Breast epithelium (tissue), 4 donors: ENCODE measurements around the gene SLC35E2B. TPM values are rescaled to one million over a fixed set of nuclear protein-coding genes. Genes with fewer than 3 reads are reported as not detected.
A peak's percentile ranks its signal among the peaks of the same experiment; 100 is the strongest.

ENCODE experiments used
- DNase-seq, 2 donors: peaks; one replicate each; pipeline ENCODE4 v3.0.0-alpha.2; 2019; ENCODE audit warnings: low spot score in 2 of 2
- H3K27ac ChIP-seq, 2 donors: fragments of 200-600 bp; sonication (generic) in 1 of 2; one replicate each; pipeline ENCODE4 v1.5.1; 2016 to 2019; ENCODE audit warnings: mild to moderate bottlenecking in 1 of 2
- H3K27me3 ChIP-seq, 2 donors: fragments of 200-600 bp; sonication (generic) in 1 of 2; one replicate each; pipeline versions ENCODE4 v1.5.1 to v1.6.0; 2017 to 2019; ENCODE audit warnings: control low read depth in 1 of 2, mild to moderate bottlenecking in 1 of 2
- H3K36me3 ChIP-seq: fragments of 200-600 bp; one replicate; pipeline ENCODE4 v1.5.1; 2019
- H3K4me1 ChIP-seq, 2 donors: fragments of 200-600 bp; sonication (generic); one replicate each; pipeline ENCODE4 v1.5.1; 2016 to 2019; ENCODE audit warnings: control low read depth in 1 of 2
- H3K4me3 ChIP-seq, 3 donors: fragments of 200-600 bp; sonication (generic); 1 replicate in 2 of 3; 2 replicates in 1 of 3; pipeline ENCODE4 v1.5.1; 2016 to 2019; ENCODE audit warnings: mild to moderate bottlenecking in 3 of 3, moderate library complexity in 2 of 3
- H3K9me3 ChIP-seq, 2 donors: fragments of 200-600 bp; sonication (generic) in 1 of 2; one replicate each; pipeline ENCODE4 v1.5.1; 2016 to 2019; ENCODE audit warnings: control low read depth in 1 of 2
- POLR2A ChIP-seq: fragments of 450-650 bp; IDR thresholded peaks from one replicate; pipeline ENCODE4 v1.6.1; 2016; ENCODE audit warnings: antibody characterized with exemption, mild to moderate bottlenecking, moderate library complexity
- POLR2AphosphoS5 ChIP-seq, 3 donors: sonication (generic); formaldehyde crosslinking; IDR thresholded peaks; one replicate each; pipeline ENCODE4 v1.6.1; 2017; ENCODE audit warnings: antibody characterized with exemption in 3 of 3
- intact Hi-C: fragments of 100-400 bp; cut with DNase I; formaldehyde crosslinking; loops from one replicate; pipeline ENCODE4 v1.15.1; 2023; ENCODE audit warnings: low total_unique reads
- total RNA-seq, 3 donors: library from RNA; depleted of rRNA; stranded (reverse); fragments of >200 nt; gene quantifications; one replicate each; pipeline ENCODE4 v1.1.0, GENCODE V29; 2016
- TF ChIP-seq, protein P1 (sequence below), 3 donors: fragments of 450-650 bp; IDR thresholded peaks; one replicate each; pipeline ENCODE4 v1.5.1; 2016 to 2017; ENCODE audit warnings: antibody characterized with exemption in 3 of 3, mild to moderate bottlenecking in 3 of 3, moderate library complexity in 3 of 3

Gene SLC35E2B
- total RNA-seq, 3 donors from 2014 or later: 37.3 to 96.4 (median 45.6) TPM

DNA sequence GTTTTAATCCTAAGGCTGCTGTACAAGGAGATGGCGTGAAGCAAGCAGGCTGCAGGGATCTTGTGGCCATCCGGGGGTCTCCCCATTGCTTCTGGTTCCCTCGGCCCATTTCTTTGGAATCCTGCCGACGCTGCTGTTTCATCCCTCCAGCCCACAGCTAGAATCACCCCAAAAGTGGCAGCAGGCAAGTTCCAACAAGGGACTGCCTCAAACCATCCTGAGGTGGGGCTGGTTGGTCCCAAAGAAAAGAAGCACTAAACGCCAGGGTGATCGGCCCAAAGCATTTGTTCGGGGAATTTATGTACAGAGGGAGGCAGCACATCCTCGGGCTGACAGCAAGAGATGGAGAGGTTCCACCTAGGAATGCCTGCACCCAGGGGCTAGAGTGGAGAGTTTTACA is 81.8 kb downstream of the SLC35E2B start:
- H3K9me3 ChIP-seq: no peaks in the 10 kb centered on the region
- peaks cover 7 to 8% of the 10 kb centered on the region in 2 donors for H3K4me1 ChIP-seq
- no peak for DNase-seq
- no peaks in the 10 kb centered on the region for H3K27me3 ChIP-seq
- H3K36me3 ChIP-seq: no peaks in the 10 kb centered on the region
- intact Hi-C loops: no loop called here
- TF ChIP-seq POLR2AphosphoS5 (IDR thresholded peaks at IDR 0.05): no peak
- peak overlapping the region; percentile 21 to 68 for H3K27ac ChIP-seq
- peak overlapping the region in 1 of 3 donors; percentile 19 for H3K4me3 ChIP-seq

DNA sequence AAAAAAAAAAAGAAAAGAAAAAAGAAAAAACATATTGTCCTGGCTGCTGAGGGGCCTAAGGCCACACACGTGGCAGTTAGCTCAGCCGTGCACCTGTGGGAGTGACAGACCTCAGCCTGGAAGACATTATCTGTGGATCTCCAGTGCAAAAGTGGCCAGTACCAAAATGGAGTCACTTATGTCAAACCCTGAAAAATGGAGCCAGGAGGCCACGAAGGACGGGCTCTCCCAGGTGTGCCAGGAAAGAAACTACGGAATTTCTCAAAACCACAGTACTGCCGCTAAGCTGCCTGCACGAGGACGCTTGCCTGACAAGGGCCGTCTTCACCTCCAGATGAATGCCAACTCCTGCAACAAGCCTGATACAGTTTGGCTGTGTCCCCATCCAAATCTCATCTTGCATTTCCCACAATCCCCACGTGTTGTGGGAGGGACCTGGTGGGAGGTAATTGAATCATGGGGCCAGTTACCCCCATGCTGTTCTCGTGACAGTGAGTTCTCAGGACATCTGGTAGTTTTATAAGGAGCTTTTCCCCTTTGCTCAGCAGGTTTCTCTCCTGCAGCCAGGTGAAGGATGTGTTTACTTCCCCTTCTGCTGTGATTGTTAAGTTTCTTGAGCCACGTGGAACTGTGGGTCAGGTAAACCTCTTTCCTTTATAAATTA is 82.6 kb downstream of the SLC35E2B start:
- Histone ChIP-seq H3K9me3 (no peaks in the 10 kb centered on the region), H3K27ac (peak overlapping the region; percentile 21 to 68), H3K36me3 (no peaks in the 10 kb centered on the region), H3K27me3 (no peaks in the 10 kb centered on the region), H3K4me3 (no peak overlapping the region), H3K4me1 (peaks cover 7 to 8% of the 10 kb centered on the region in 2 donors)
- intact Hi-C loops: no loop called here
- TF ChIP-seq POLR2AphosphoS5 (IDR thresholded peaks at IDR 0.05): no peak
- no peak for TF ChIP-seq POLR2A
- TF ChIP-seq, protein P1, sequence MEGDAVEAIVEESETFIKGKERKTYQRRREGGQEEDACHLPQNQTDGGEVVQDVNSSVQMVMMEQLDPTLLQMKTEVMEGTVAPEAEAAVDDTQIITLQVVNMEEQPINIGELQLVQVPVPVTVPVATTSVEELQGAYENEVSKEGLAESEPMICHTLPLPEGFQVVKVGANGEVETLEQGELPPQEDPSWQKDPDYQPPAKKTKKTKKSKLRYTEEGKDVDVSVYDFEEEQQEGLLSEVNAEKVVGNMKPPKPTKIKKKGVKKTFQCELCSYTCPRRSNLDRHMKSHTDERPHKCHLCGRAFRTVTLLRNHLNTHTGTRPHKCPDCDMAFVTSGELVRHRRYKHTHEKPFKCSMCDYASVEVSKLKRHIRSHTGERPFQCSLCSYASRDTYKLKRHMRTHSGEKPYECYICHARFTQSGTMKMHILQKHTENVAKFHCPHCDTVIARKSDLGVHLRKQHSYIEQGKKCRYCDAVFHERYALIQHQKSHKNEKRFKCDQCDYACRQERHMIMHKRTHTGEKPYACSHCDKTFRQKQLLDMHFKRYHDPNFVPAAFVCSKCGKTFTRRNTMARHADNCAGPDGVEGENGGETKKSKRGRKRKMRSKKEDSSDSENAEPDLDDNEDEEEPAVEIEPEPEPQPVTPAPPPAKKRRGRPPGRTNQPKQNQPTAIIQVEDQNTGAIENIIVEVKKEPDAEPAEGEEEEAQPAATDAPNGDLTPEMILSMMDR (IDR thresholded peaks at IDR 0.05): no peak
- DNase-seq: no peak

Other genes starting within 250 kb of the SLC35E2B start
- gene ATAD3C, start 243.1 kb downstream of the SLC35E2B start, total RNA-seq: 1 to 10 TPM; 1.9 to 8.5 (median 4.3) TPM
- gene ATAD3B, start 221.0 kb downstream of the SLC35E2B start, total RNA-seq: 10 to 100 TPM in 2 of 3 donors, 1 to 10 TPM in 1; 9.9 to 22.9 (median 22.4) TPM
- gene ATAD3A, start 180.6 kb downstream of the SLC35E2B start, total RNA-seq: 10 to 100 TPM; 14.9 to 22.3 (median 15.5) TPM
- gene TMEM240, start 152.2 kb downstream of the SLC35E2B start, total RNA-seq: 1 to 10 TPM; 3.5 to 8.8 (median 3.8) TPM
- 100 to 1,000 TPM; 100 to 125 (median 114) TPM for gene SSU72, start 117.9 kb downstream of the SLC35E2B start, total RNA-seq
- 1 to 10 TPM in 1 of 3 donors, under 1 TPM in 2; 0.48 to 2.9 (median 0.98) TPM for gene FNDC10, start 92.7 kb downstream of the SLC35E2B start, total RNA-seq
- 10 to 100 TPM; 32.0 to 69.5 (median 48.9) TPM for gene MIB2, start 77.3 kb downstream of the SLC35E2B start, total RNA-seq
- gene MMP23B, start 60.6 kb downstream of the SLC35E2B start, total RNA-seq: 10 to 100 TPM in 1 of 3 donors, 1 to 10 TPM in 2; 2.7 to 15.5 (median 7.5) TPM
- gene CDK11B, start 33.8 kb downstream of the SLC35E2B start, total RNA-seq: 10 to 100 TPM; 17.4 to 30.3 (median 26.2) TPM
- 10 to 100 TPM; 27.8 to 51.8 (median 41.6) TPM for gene CDK11A, start 31.6 kb upstream of the SLC35E2B start, total RNA-seq
- 10 to 100 TPM; 71.1 to 89.1 (median 87.4) TPM for gene NADK, start 85.7 kb upstream of the SLC35E2B start, total RNA-seq
- 100 to 1,000 TPM; 108 to 138 (median 123) TPM for gene GNB1, start 198.3 kb upstream of the SLC35E2B start, total RNA-seq
- 1 to 10 TPM in 1 of 3 donors, under 1 TPM in 1, not detected in 1; 0.33 to 1.2 TPM for gene CALML6, start 222.5 kb upstream of the SLC35E2B start, total RNA-seq
- 1 to 10 TPM in 2 of 3 donors, not detected in 1; 1.6 to 2.9 TPM for gene TMEM52, start 226.5 kb upstream of the SLC35E2B start, total RNA-seq